ENCODE data around the gene CCDC154. TPM values are rescaled to one million over a fixed set of nuclear protein-coding genes. Genes with fewer than 3 reads are reported as not detected.

Gene CCDC154
- polyA plus RNA-seq, 1 donor (not counting 4 experiments of a cell fraction or from before 2014, with no cell fraction given) = 0.46 TPM

- H4K20me1 ChIP-seq (ENCODE audit: control insufficient read depth, extremely low read depth, insufficient read depth, low read length) = no peaks in the 10 kb centered on the region
- dilution Hi-C loops (cut with MboI; ENCODE audit: extremely low pct_ligation_motif_present, low sequenced_read_pairs) = no loop called here
Measured at GRCh38 chr16:1403733-1404132, 40.6 kb downstream of the CCDC154 start.

DNA sequence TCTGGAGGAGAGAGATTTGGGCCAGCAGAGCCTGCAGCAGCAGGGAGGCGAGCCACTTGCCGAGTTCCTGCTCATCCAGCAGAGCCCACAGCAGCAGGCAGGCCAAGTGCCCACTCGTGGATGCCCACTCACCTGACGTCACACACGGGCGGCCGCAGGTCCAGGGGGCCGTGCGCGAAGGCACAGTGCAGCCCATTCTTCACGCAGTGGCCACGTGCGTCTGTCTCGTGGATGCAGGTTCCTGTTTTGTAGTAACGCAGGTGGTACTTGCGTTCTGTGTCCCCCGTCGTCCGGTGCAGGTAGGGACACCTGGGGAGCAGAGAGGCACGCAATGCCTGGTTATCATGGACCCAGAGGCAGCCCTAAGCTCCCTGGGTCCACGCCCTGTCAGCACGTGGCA lies 41.3 kb downstream of the CCDC154 start:
- no peaks in the 10 kb centered on the region for H3K9me3 ChIP-seq (ENCODE audit: control insufficient read depth, low read depth, low read length)
- DNase-seq (ENCODE audit: low read depth, low spot score) (no peak), FAIRE-seq (no peak)
- no peaks in the 10 kb centered on the region for H3K27me3 ChIP-seq (ENCODE audit: control insufficient read depth, extremely low read depth, insufficient read depth, low read length)
- no peak overlapping the region for H2AFZ ChIP-seq (ENCODE audit: control insufficient read depth, low read length)
- no peak overlapping the region for H3K27ac ChIP-seq (ENCODE audit: control insufficient read depth, insufficient read depth, low read length)
- no peak overlapping the region for H3K4me2 ChIP-seq (ENCODE audit: control insufficient read depth, extremely low read depth, insufficient read depth, low read depth, low read length)
- no peak overlapping the region for H3K9ac ChIP-seq (ENCODE audit: control insufficient read depth, extremely low read depth, insufficient read depth, low read length)
- H4K20me1 ChIP-seq (ENCODE audit: control insufficient read depth, extremely low read depth, insufficient read depth, low read length) = no peaks in the 10 kb centered on the region
- H3K9me1 ChIP-seq (ENCODE audit: control insufficient read depth, extremely low read depth, insufficient read depth, low read length) = no peaks in the 10 kb centered on the region
- H3K4me3 ChIP-seq (ENCODE audit: control insufficient read depth in 2 of 3, extremely low read depth in 1 of 3, insufficient read depth in 2 of 3, low read depth in 1 of 3, low read length in 3 of 3) = no peak overlapping the region
- peaks cover 0 to 5% of the 10 kb centered on the region in 2 experiments for H3K36me3 ChIP-seq (ENCODE audit: control insufficient read depth in 2 of 2, extremely low read depth in 1 of 2, insufficient read depth in 2 of 2, low read length in 2 of 2)
- H3K4me1 ChIP-seq (ENCODE audit: control insufficient read depth, extremely low read depth, insufficient read depth, low read length) = no peaks in the 10 kb centered on the region
- dilution Hi-C loops (cut with MboI; ENCODE audit: extremely low pct_ligation_motif_present, low sequenced_read_pairs) = no loop called here
- no peaks in the 10 kb centered on the region for H3K79me2 ChIP-seq (ENCODE audit: control insufficient read depth, insufficient read depth, low read length)
- TF ChIP-seq EZH2 (IDR thresholded peaks at IDR 0.05; ENCODE audit: low read length) = no peak
- TF ChIP-seq, protein P1, sequence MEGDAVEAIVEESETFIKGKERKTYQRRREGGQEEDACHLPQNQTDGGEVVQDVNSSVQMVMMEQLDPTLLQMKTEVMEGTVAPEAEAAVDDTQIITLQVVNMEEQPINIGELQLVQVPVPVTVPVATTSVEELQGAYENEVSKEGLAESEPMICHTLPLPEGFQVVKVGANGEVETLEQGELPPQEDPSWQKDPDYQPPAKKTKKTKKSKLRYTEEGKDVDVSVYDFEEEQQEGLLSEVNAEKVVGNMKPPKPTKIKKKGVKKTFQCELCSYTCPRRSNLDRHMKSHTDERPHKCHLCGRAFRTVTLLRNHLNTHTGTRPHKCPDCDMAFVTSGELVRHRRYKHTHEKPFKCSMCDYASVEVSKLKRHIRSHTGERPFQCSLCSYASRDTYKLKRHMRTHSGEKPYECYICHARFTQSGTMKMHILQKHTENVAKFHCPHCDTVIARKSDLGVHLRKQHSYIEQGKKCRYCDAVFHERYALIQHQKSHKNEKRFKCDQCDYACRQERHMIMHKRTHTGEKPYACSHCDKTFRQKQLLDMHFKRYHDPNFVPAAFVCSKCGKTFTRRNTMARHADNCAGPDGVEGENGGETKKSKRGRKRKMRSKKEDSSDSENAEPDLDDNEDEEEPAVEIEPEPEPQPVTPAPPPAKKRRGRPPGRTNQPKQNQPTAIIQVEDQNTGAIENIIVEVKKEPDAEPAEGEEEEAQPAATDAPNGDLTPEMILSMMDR (optimal IDR thresholded peaks at IDR 0.05 in 1 of 3, IDR thresholded peaks at IDR 0.05 in 1 of 3, conservative IDR thresholded peaks at IDR 0.05 in 1 of 3; ENCODE audit: extremely low read depth in 1 of 3, insufficient read depth in 2 of 3, low read length in 3 of 3) = no peak

More at GRCh38 chr16:1403733-1404132, 40.6 kb downstream of the CCDC154 start:
- no peak overlapping the region for H2AFZ ChIP-seq (ENCODE audit: control insufficient read depth, low read length)
- no peaks in the 10 kb centered on the region for H3K27me3 ChIP-seq (ENCODE audit: control insufficient read depth, extremely low read depth, insufficient read depth, low read length)
- no peaks in the 10 kb centered on the region for H3K9me1 ChIP-seq (ENCODE audit: control insufficient read depth, extremely low read depth, insufficient read depth, low read length)
- no peak overlapping the region for H3K9ac ChIP-seq (ENCODE audit: control insufficient read depth, extremely low read depth, insufficient read depth, low read length)
- H3K36me3 ChIP-seq (ENCODE audit: control insufficient read depth in 2 of 2, extremely low read depth in 1 of 2, insufficient read depth in 2 of 2, low read length in 2 of 2) = peaks cover 0 to 5% of the 10 kb centered on the region in 2 experiments
- FAIRE-seq (no peak), DNase-seq (ENCODE audit: low read depth, low spot score) (no peak)
- no peak overlapping the region for H3K27ac ChIP-seq (ENCODE audit: control insufficient read depth, insufficient read depth, low read length)
- no peak overlapping the region for H3K4me3 ChIP-seq (ENCODE audit: control insufficient read depth in 2 of 3, extremely low read depth in 1 of 3, insufficient read depth in 2 of 3, low read depth in 1 of 3, low read length in 3 of 3)
- H3K4me2 ChIP-seq (ENCODE audit: control insufficient read depth, extremely low read depth, insufficient read depth, low read depth, low read length) = no peak overlapping the region
- H3K9me3 ChIP-seq (ENCODE audit: control insufficient read depth, low read depth, low read length) = no peaks in the 10 kb centered on the region
- H3K79me2 ChIP-seq (ENCODE audit: control insufficient read depth, insufficient read depth, low read length) = no peaks in the 10 kb centered on the region
- peaks cover 3% of the 10 kb centered on the region for H3K4me1 ChIP-seq (ENCODE audit: control insufficient read depth, extremely low read depth, insufficient read depth, low read length)
- no peak for TF ChIP-seq EZH2 (IDR thresholded peaks at IDR 0.05; ENCODE audit: low read length)
- TF ChIP-seq, protein P1 (optimal IDR thresholded peaks at IDR 0.05 in 1 of 3, IDR thresholded peaks at IDR 0.05 in 1 of 3, conservative IDR thresholded peaks at IDR 0.05 in 1 of 3; ENCODE audit: extremely low read depth in 1 of 3, insufficient read depth in 2 of 3, low read length in 3 of 3) = no peak
